ENCODE results near the gene C1orf232. TPM values are rescaled to one million over a fixed set of nuclear protein-coding genes. Genes with fewer than 3 reads are reported as not detected.
A peak's percentile ranks its signal among the peaks of the same experiment; 100 is the strongest.

C1orf232 gene
- total RNA-seq: not detected
- long read RNA-seq: 0 reads

- ATAC-seq (no peak), DNase-seq (no peak)
- intact Hi-C loops (cut with micrococcal nuclease): loop anchor here (10.0 kb wide), 1 partner anchor 64 kb away; no protein-coding TSS in a partner anchor
These were observed at the start of gene C1orf232 for GRCh38 chr1:26168410-26169197. C1orf232 (minus strand) TSS chr1:26168963; CDS start chr1:26168499, 464 bp downstream.

- no peak for DNase-seq
- ATAC-seq: no peak
- intact Hi-C loops (cut with micrococcal nuclease): no loop called here
These were observed 46.5 kb upstream of the C1orf232 start for GRCh38 chr1:26215246-26215645.

- DNase-seq: no peak
- intact Hi-C loops (cut with micrococcal nuclease): no loop called here
- no peak for ATAC-seq
These were observed 44.7 kb upstream of the C1orf232 start for GRCh38 chr1:26213335-26213905.

GRCh38 chr1:26212726-26213125, 44.0 kb upstream of the C1orf232 start:
- ATAC-seq: no peak
- intact Hi-C loops (cut with micrococcal nuclease): no loop called here

GRCh38 chr1:26210147-26210870, 41.5 kb upstream of the C1orf232 start:
- DNase-seq (no peak), ATAC-seq (peak; percentile 71)
- intact Hi-C loops (cut with micrococcal nuclease): no loop called here

More at GRCh38 chr1:26212726-26213125, 44.0 kb upstream of the C1orf232 start:
- no peak for DNase-seq

- no peak for ATAC-seq
- DNase-seq: no peak
- intact Hi-C loops (cut with micrococcal nuclease): no loop called here
These were observed 35.0 kb upstream of the C1orf232 start for GRCh38 chr1:26203642-26204318.

- ATAC-seq: no peak
- DNase-seq: no peak
- intact Hi-C loops (cut with micrococcal nuclease): no loop called here
These were observed 31.6 kb upstream of the C1orf232 start for GRCh38 chr1:26200413-26200812.

GRCh38 chr1:26197813-26198212, 29.1 kb upstream of the C1orf232 start:
- ATAC-seq (no peak), DNase-seq (no peak)
- intact Hi-C loops (cut with micrococcal nuclease): no loop called here

GRCh38 chr1:26197301-26197700, 28.5 kb upstream of the C1orf232 start:
- ATAC-seq (no peak), DNase-seq (no peak)
- intact Hi-C loops (cut with micrococcal nuclease): no loop called here

- intact Hi-C loops (cut with micrococcal nuclease): no loop called here
- DNase-seq: no peak
- ATAC-seq: no peak
These were observed 27.0 kb upstream of the C1orf232 start for GRCh38 chr1:26195805-26196204.

GRCh38 chr1:26191739-26192138, 23.0 kb upstream of the C1orf232 start:
- ATAC-seq: no peak

GRCh38 chr1:26190373-26190987, 21.7 kb upstream of the C1orf232 start, which contains the start of gene CATSPER4:
CATSPER4 (plus strand) TSS chr1:26190602; CDS start chr1:26190628, 26 bp downstream.
- intact Hi-C loops (cut with micrococcal nuclease): no loop called here
- DNase-seq (no peak), ATAC-seq (peak; percentile 41)

More at GRCh38 chr1:26191739-26192138, 23.0 kb upstream of the C1orf232 start:
- intact Hi-C loops (cut with micrococcal nuclease): no loop called here
- DNase-seq: no peak

GRCh38 chr1:26189751-26190275, 21.1 kb upstream of the C1orf232 start:
- intact Hi-C loops (cut with micrococcal nuclease): no loop called here
- DNase-seq: no peak
- no peak for ATAC-seq

- ATAC-seq: no peak
- intact Hi-C loops (cut with micrococcal nuclease): no loop called here
- no peak for DNase-seq
These were observed 20.6 kb upstream of the C1orf232 start for GRCh38 chr1:26189331-26189730.

- intact Hi-C loops (cut with micrococcal nuclease): no loop called here
- ATAC-seq (no peak), DNase-seq (no peak)
These were observed 19.7 kb upstream of the C1orf232 start for GRCh38 chr1:26188477-26188876.

GRCh38 chr1:26187882-26188281, 19.1 kb upstream of the C1orf232 start:
- intact Hi-C loops (cut with micrococcal nuclease): no loop called here
- ATAC-seq: no peak
- DNase-seq: no peak

- ATAC-seq (no peak), DNase-seq (no peak)
- intact Hi-C loops (cut with micrococcal nuclease): no loop called here
These were observed 16.1 kb upstream of the C1orf232 start for GRCh38 chr1:26184883-26185282.

GRCh38 chr1:26184086-26184485, 15.3 kb upstream of the C1orf232 start:
- DNase-seq (no peak), ATAC-seq (no peak)
- intact Hi-C loops (cut with micrococcal nuclease): no loop called here

- intact Hi-C loops (cut with micrococcal nuclease): no loop called here
- ATAC-seq (no peak), DNase-seq (no peak)
These were observed 13.6 kb upstream of the C1orf232 start for GRCh38 chr1:26182383-26182696.
